ENCODE measurements around the gene TMCC1.

GRCh38 chr3:129836381-129837064, 57.0 kb downstream of the TMCC1 start:
- TF ChIP-seq EZH2 (IDR thresholded peaks at IDR 0.05; ENCODE audit: low read length, unreplicated experiment), result no peak
- TF ChIP-seq CTCF (conservative IDR thresholded peaks at IDR 0.05; ENCODE audit: low read depth, low read length), result no peak
- TF ChIP-seq EZH2phosphoT487 (IDR thresholded peaks at IDR 0.05; ENCODE audit: borderline replicate concordance, low read length), result no peak
